GM19452 (cell line): ENCODE measurements around the gene DLL3.

ENCODE experiments used
- ATAC-seq: cut with Tn5 transposase; IDR thresholded peaks from one replicate; pipeline ENCODE4 v1.9.1; 2021; ENCODE audit not compliant: unreplicated experiment

DLL3 gene

GRCh38 chr19:39550197-39550596, 51.5 kb downstream of the DLL3 start:
- no peak for ATAC-seq

DNA sequence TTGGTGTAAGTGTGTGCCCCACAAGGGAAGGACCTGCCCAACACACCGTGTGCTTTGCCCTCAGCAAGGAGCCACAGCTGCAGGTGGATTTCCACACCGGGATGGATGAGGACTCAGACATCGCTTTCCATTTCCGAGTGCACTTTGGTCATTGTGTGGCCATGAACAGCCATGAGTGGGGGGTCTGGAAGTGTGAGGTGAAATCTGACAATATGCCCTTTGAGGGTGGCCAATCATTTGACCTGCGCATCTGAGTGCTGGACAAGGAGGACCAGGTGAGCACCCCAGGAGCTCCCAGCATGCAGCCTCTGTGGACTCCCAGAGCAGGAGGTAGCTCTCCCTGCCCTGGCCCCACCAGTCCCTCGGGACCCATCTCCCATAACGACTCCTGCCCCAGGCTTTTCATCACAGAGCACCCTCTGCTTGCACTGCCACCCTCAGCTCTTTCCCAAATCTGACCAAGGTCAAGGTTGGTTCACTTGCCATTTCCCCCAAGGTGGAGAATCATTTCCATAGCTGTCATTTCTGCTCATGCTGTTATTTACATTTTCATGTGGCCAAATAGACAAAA, 54.4 kb downstream of the DLL3 start:
- ATAC-seq, result no peak

DNA sequence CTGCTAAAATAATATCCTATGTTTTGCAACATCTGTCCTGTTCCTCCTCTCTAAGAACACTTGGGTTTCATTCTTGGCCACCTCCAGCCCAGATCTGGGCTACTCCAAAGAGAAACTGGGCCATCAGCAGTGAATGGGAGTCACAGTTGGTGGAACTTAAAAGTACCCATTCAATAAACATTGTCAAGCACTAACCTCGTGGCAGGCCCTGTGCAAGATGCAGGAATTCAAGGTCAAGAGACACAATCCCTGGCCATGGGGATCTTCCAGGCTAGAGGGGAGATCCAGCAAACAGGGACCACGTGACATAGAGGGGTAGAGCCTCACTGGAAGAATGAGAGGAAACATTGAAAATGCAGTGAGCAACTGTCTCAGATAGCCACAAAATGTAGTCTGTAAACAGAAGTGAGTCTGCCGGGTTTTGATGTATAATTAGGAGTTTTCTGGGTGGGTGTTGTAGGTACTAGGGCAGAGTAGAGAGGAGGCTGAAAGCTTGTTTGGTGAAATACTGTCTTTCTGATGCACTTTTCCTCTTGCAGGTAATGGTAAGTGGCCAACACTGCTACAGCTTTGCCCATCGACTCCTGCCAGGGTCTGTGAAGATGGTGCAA, 56.1 kb downstream of the DLL3 start:
- no peak for ATAC-seq

DNA sequence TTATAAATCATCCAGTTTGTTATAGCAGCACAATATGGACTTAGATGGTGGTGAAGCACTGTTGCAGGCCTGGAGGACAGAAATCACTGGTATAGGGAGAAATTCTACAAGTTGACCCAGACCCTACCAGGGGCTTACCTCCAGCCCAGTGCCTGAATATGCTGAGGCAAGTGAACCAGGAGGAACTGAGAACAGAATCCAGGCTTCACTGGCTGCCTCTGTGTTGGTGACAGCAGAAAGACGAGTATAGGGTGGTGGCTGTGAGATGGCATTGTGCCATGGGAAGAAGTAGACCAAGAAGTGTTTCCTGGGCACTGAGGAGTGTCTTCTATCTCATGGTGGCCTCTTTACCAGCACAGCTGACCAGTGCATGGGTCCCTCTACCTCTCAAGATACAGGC, 57.1 kb downstream of the DLL3 start:
- no peak for ATAC-seq
